GM19023 (cell line): ENCODE data around the gene SLC6A8.
"Not testable (repeated sequence)": the region's sequence is repeated elsewhere in the genome, so short reads cannot be mapped to it uniquely, and the experiment has no call there.

ENCODE experiments used
- ATAC-seq: cut with Tn5 transposase; IDR thresholded peaks from one replicate; pipeline ENCODE4 v1.9.1; 2021; ENCODE audit warnings: mild to moderate bottlenecking, moderate library complexity; ENCODE audit not compliant: unreplicated experiment

The SLC6A8 gene

DNA sequence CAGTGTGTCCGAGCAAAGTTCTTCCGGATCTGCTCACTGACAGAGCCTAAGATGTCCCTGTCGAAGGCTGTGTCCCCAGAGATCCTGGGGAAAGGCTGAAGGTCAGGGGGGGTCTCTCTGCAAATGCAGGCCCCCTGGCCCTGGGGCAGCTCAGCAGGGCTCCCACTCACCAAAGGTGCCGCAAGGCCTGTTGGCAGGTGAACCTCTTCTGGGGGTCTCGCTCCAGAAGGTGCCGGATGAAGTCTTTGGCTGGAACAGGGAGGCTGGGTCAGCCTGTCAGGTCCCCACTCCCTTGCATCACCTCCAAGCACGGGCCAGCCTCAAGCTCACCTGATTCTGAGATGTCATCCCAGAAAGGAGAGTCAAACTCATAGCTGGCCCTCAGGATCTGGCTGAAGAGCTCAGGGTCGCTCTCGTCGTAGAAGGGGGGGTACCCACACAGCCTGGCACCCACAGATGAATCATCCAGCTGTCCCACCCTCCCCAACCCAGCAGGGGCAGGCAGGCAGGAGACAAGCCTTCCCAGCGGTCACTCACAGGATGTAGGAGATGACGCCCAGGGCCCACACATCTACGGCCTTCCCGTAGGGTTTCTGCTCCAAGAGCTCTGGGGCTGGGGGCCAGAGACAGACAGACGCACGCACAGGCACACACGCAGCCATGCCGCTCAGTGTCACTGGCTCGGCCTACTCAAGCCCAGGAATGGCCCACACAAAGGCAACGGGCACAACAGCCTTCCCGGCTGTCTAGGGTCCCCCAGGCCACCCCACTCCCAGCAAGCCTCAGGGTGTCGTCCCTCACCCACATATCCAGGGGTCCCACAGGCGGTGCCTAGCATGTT, 16.8 kb upstream of the SLC6A8 start:
- ATAC-seq, result no peak

DNA sequence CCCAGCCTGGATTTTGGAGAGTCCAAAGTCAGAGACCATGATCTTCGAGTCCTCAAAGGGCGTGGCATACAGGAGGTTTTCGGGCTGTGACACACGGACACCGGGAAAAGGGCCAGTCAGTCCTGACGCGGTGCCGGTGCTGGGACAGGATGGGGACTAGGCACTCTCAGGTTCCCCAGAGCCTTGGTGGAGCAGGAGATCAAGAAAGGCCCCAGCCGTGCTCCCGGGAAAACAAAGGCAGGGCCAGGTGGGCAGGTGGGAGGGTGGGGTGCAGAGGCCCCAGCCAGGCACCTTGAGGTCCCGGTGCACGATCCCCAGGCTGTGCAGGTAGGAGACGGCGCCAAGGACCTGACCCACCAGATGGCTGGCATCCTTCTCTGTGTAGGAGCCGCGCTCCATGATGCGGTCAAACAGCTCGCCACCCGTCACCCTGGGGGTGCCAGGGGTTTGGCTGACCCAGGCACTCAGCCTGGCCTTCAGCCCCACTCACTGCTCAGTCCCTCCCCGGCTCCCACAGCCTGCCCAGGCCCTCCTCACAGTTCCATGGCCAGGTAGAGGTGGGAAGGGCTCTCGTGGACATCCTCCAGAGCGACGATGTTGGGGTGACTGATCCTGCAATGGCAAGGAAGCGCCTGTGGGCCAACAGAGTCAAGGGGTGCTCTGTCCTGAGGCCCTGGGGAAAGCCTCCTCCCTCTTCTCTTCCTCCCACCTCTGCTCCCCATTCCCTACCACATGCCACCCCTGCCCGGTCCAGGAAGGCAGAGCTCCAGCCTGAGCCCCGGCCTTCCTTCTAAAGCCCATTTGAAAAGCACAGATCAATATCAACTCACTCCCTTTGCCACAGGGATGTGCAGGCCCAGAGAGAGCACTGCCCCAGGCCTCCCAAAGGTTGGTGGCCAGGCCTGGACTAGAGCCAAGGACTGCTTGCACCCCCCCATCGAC, 15.9 kb upstream of the SLC6A8 start:
- ATAC-seq, result no peak

DNA sequence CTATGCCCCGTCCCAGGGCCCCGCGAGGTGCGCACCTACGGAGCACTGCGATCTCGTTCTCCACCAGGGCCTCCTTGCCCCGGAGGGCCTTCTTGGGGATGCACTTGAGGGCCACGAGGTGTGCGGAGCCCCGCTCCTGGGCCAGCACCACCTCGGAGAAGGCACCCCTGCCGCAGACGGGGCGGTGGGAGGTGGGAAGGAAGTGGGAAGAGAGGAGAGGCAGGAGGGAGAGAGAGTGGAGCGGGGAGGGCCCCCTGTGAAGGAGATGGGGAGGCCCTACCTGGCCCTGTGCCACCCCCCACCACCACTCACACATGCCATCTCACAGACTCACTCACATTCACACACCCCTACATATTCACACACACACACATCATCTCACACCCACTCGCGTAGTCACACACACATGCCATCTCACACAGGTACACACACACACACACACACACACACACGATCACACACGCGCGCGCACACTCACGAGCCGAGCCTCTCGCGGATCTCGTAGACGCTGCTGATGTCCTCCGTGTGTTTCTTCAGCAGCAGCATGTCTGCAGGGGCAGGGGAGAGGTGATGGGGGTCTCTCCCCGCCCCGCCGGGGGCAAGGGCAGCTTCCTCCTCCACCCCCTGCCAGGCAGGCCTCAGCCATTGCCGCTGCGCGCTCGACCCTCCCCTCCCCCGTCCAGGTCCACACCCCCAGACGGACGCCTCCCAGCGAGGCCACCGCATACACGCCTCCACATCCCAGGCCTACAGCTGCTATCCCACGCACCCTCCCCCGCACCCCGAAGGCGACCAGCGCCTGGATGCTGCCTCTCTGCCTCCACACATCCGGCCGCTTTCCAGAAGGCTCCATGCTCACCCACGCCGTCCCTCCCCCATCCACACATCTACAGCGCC, 14.9 kb upstream of the SLC6A8 start:
- no peak for ATAC-seq

DNA sequence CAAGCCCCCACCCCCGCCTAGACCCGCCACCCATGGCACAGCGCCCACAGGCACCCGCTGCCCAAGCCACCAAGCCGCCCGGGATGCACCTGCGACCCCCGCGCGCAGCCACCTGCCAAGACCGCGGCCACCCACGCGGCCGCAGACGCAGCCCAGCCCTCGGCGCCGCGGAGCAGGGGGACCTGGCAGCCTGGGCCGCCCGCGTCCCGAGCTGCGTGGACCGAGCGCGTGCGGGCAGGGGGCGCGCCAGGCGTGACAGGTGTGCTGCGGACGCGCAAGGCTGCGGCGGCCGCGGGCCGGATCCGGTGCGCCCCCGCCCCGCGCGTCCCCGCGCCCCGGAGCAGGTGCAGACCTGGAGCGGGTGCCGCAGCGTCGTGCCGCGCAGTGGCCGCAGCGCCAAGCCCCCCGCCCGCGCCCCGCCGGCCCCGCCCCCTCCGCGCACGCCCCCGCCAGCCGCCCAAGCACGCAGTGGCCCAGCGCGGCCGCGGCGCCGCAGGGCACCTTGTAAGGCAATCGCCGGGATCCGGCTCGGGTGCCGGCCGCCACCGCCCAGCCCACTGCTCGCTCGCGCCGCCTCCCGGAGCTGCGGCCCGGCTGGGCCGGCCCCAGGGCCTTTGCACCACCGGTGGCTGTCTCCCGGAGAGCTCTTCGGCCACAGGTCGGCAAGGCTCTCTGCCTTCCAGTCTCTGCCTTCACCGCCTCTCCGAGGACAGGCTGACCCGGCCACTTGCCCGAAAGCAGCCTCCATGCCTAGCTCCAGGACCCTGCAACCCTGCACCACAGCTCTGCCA, 14.1 kb upstream of the SLC6A8 start, which contains the start of gene PNCK:
Gene PNCK, minus strand, starts transcription at position 386 of the 791 bp plus-strand sequence. CDS start 737 bp downstream, outside the sequence.
- no peak for ATAC-seq

DNA sequence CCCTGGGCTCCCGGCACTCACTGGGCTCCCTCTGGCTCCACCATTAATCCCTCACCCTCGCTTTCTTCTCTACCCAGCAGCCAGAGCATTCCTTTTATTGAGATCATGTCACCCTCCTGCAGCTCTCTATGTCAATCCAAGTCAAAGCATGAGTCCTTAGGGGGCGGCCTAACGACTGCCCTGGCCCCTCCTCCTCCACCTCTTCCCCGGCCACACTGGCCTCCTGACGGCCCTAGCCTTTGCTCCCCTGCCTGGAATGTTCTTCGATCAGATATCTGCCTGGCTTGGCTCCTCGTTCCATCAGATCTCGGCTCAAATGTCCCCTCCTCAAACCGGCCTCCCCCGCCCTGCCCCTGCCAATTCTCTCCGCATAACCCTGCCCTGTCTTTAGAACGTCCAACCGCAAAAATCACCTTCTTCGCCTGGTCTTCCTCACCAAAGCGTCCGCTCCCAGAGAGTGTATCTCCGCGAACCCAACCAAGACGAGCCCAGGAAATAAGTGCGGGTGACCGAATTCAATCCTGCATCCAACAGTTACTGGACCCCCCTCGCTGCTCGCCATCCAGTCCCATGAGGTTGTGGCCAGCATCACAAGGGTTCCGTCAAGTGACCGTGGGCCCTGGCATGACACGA, 13.4 kb upstream of the SLC6A8 start:
- no peak for ATAC-seq

DNA sequence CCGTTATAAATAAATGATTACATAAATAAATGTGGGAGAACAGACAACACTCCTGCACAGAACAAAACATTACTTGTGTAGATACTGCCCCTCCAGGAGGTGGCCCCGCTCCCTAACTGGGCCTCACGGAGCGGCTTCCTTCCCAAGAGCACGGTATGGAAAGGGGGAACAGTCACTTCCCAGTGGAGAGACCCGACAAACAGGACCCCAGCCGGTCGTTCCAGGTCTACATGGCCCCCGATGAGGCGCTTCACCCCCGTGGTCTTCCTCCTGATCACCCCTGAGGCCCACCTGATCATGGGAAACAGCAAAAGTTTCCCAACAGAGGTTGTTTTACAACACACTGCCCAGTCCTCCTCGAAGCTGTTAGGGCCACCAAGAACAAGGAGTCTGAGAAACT, 6.6 kb upstream of the SLC6A8 start:
- ATAC-seq, result no peak

DNA sequence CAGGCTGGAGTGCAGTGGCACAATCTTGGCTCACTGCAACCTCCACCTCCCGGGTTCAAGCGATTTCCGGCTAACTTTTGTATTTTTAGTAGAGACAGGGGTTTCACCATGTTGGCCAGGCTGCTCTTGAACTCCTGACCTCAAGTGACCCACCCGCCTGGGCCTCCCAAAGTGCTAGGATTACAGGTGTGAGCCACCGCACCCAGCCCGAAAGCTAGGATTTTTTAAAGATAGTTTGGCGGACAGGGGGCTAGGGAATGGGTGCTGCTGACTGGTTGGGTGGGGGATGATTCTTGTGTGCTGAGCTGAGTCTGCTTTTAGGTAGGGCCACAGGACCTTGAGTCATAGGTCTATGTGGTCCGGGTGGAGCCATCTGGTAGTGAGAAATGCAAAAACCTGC, 4.2 kb upstream of the SLC6A8 start:
- ATAC-seq, result not testable (repeated sequence)

DNA sequence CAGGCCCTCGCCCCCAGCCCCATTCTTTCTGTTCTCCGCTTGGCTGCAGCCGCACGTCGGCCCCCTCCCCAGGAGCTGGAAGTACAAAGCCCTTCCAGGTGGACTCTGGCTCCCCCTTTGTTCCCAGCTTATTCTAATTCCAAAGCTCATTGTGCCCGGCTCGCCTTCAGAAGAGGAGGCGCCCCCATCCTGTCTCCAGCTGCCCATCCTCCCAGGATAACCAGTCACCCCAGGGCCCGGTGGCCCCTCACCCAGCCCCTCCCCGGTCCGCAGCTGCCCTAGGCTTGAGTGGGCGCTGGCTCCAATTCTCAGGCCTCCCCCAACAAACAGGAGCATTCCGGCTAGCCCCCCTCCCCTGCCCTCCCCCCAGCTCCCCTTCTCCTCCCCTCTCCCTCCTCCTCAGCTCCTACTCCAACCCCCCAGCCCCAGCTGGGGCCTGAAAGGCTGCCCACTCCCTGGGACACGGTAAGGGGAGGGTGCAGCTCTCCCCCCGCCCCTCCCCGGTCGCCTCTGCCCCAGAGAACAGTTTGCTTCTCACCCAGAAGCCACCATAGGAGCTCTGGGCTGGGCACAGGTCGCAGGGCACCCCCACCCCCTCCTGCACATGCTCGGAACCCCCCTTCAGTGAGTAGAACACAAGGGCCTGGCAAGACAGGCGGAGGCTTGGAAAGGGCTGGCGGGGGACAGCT, 3.1 kb upstream of the SLC6A8 start:
- no peak for ATAC-seq

DNA sequence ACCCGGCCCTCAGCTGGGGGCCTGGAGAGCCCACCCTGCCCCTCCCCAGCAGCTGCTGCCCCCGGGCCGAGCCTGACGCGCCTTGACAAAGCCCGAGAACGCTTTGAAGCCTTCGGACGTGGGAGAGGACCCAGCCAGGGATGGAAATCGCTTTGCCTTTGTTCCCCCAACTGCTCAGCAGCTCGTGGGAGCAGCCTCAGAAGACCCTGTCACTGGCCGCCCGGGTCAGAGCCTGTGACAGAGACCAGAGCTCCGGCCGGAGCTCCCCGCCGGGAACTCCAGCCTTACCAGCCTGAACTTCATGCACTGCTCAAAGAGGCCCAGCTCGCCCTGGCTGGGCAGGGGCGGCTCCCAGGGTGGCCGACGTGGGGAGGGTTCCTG, 2.6 kb upstream of the SLC6A8 start:
- ATAC-seq, result no peak

DNA sequence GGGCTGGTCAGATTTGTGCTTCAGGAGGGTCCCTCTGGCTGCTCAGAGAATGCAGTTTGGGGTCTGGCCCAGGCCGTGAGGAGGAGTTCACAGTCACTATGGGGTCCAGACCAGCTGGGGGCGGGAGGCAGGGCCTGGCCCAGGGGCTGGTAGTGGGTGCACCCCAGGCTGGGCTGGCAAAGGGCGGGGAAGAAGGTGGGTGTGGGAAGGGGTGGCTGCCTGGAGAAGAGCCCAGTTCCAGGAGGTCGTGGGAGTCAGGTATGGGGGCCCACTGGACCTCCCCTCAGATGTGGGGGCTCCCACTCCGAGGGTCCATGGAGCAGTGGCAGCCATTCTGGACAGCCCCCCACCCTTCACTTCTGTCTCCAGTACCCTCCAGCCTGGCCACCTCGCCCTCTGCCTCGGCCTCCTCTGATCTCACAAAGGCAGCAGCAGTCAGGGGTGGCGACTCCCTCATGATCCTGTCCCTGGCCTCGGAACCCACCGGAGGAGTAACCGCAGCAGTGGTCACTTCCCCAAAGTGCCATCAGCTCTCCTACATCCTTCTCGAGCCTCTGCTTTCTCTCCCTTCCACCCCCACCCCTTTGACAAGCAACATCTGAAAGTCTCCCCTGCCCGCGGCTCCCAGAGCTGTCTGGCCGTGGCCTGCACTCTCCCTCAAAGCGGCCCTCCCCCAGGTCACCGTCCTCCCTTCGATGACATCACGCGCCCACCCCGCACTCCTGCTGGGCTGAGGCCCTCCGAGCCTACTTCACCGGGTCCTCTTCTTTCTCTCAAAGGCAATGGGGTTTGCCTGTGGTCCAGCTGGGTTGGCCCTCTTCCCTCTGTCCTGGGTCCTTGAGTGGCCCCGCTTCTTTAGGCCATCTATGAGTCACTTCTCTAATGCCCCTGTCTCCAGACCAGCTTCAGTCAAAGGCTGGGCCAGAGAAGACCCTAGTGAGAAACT, 1.7 kb upstream of the SLC6A8 start:
- ATAC-seq, result no peak

DNA sequence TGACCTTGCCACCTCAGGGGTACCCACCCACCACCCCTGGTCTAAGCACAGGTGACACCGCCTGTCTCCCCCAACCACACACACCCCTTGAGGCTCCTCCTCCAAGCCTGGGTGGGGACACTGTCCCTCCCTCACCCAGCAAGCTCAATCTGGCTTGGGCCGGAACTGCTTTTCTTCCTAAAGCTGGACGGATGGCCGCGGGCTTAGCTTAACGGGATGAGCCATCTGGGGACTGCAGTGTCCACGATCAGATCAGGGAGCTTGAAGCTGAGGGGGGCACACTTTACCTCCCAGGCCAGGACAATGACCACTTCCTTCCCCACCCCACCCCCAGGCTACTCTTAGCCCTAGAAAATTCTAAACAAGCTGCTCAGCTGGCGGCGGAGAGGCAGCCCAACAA, 1.0 kb upstream of the SLC6A8 start:
- no peak for ATAC-seq

DNA sequence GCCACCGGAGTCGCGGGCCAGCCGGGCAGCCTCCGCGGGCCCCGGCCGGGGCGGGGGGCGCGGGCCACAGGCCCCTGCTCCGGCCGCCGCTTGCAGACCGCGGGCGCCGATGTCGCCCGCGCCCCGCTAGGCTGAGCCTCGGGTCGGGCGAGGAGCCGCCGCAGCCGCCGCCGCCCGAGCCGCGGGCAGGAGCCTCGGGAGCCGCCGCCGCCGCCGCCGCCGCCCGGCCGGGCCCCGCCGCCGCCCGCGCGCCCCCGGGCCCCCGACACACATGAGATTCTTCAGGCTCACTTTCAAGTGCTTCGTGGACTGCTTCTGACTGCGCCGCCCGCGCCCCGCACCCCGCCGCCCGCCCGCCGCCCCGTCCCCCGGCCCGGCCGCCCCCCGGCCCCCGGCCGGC, 345 bp downstream of the SLC6A8 start:
- ATAC-seq, result no peak

DNA sequence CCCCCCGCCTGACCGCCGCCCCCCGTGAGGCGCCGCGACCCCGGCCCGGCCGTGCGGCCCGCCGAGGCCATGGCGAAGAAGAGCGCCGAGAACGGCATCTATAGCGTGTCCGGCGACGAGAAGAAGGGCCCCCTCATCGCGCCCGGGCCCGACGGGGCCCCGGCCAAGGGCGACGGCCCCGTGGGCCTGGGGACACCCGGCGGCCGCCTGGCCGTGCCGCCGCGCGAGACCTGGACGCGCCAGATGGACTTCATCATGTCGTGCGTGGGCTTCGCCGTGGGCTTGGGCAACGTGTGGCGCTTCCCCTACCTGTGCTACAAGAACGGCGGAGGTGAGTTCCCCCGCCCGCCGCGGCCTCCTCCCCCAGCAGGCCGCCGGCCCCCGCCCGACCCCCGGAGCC, 780 bp downstream of the SLC6A8 start:
- ATAC-seq, result no peak

DNA sequence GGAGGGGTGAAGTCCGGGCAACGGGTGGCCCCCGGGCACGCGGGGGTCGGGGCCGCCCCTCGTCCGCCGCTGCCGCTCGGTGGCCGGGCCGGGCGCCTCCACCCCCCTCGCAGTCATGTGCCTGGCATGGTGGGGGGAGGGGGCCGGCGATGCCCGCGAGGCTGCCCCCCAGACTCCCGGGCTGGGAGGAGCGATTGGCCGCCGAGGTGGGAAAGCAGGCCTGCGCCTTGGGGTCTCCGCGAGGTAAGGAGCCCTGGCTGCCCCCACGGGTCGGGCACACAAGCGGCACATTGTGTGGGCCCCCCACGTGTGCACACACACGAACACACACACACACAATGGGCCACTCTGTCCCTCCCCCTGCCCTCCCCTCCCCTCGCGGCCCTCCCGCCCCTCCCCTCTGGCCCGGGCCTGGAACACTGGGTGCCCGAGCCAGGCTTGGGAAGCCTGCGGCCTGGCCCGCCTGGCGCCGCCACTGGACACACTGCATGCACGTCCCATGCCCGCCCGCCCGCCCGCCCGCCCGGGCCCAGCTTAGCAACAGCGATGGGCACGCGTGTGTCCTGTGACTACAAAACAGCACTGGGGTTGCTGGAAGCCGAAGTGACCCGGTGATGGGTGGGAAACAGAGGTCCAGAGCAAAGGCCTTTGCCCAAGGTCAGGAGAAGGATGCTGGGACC, 1.3 kb downstream of the SLC6A8 start:
- no peak for ATAC-seq

DNA sequence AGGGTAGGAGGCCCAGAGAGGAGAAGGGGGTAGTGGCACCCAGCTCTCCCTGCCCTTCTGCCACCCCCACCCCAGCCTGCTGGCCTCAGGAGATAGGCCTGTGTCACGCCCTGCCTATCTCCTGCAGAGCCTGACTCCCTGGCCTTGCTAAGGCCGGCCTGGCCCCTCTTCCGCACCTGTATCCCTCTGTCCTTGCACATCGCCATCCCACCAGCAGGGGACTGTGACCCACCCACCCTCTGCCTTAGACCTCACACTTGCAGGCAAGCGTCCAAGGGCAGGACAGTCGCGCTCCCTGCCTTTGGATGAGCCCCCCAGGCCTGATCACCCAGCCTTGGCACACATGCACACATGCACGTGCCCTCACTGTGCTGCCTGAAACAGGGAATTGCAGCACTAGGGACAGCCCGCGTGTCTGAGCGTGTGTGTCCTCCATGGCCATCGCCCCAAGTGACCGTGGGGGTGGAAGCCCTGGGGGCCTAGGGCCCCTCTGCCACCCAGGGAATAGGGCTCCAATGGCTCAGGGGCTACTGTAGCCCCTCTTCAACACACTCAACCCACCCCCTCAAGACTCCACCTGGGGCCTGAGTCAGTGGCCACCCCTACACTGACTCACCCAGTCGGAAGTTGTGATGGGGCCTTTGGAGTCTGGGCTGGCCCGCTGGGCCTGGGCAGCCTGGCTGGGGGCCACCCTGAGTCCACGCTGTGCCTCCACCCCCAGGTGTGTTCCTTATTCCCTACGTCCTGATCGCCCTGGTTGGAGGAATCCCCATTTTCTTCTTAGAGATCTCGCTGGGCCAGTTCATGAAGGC, 2.1 kb downstream of the SLC6A8 start:
- ATAC-seq, result no peak

DNA sequence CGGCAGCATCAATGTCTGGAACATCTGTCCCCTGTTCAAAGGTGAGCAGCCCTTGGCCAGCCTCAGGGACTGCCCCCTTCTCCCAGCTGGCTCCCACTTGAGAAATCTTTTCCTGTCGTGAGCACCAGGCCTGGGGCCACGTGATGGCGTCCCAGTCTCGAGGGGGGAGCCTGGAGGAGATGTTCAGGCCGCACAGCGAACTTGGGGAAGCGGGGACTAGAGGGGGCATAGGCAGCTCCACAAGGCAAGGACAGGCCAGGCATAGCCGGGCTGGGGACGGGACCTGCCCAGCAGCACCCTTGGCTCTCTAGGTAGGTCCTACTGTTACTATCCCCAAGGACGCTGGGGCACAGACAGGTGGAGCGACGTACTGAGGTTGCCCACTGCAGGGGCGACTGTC, 2.7 kb downstream of the SLC6A8 start:
- ATAC-seq, result no peak
